Coronary artery (tissue), 2 donors: ENCODE data around the gene HTR6.

ENCODE experiments used
- DNase-seq: peaks from one replicate; pipeline ENCODE4 v3.0.0-alpha.2; 2017; ENCODE audit warnings: low spot score
- H3K27ac ChIP-seq, 2 donors: fragments of 200-600 bp; sonication (generic); one replicate each; pipeline ENCODE4 v1.5.1; 2016 to 2019
- H3K4me3 ChIP-seq: fragments of 200-600 bp; sonication (generic); 2 replicates; pipeline ENCODE4 v1.5.1; 2016; ENCODE audit warnings: mild to moderate bottlenecking, moderate library complexity
- CTCF ChIP-seq: fragments of 200-600 bp; sonication (generic); IDR thresholded peaks from one replicate; pipeline ENCODE4 v1.5.1; 2019; ENCODE audit warnings: antibody characterized with exemption

HTR6 gene

GRCh38 chr1:19696820-19697219 lies 32.1 kb downstream of the HTR6 start:
- H3K27ac ChIP-seq, result no peak overlapping the region
- no peak overlapping the region for H3K4me3 ChIP-seq
- no peak for TF ChIP-seq CTCF
- no peak for DNase-seq

- DNase-seq, result no peak
- Histone ChIP-seq H3K27ac (no peak overlapping the region), H3K4me3 (no peak overlapping the region)
- no peak for TF ChIP-seq CTCF
Measured at GRCh38 chr1:19698181-19698580, 33.5 kb downstream of the HTR6 start.

GRCh38 chr1:19700079-19700777 lies 35.6 kb downstream of the HTR6 start:
- no peak for TF ChIP-seq CTCF
- no peak overlapping the region for H3K27ac ChIP-seq
- no peak for DNase-seq
- H3K4me3 ChIP-seq, result no peak overlapping the region

- no peak for TF ChIP-seq CTCF
Measured at GRCh38 chr1:19703280-19703679, 38.6 kb downstream of the HTR6 start.

GRCh38 chr1:19704247-19705113 lies 39.8 kb downstream of the HTR6 start:
- DNase-seq, result no peak
- Histone ChIP-seq H3K4me3 (peak overlapping the region; percentile 40), H3K27ac (no peak overlapping the region)
- peak; percentile 93 for TF ChIP-seq CTCF

More at GRCh38 chr1:19703280-19703679, 38.6 kb downstream of the HTR6 start:
- H3K27ac ChIP-seq, result no peak overlapping the region
- no peak overlapping the region for H3K4me3 ChIP-seq
- no peak for DNase-seq

GRCh38 chr1:19705464-19705863 lies 40.8 kb downstream of the HTR6 start:
- DNase-seq, result no peak
- TF ChIP-seq CTCF, result no peak
- no peak overlapping the region for H3K4me3 ChIP-seq
- H3K27ac ChIP-seq, result no peak overlapping the region
